Kasumi-1 (cell line): Measurements from ENCODE around the gene APOLD1.
"Not testable (repeated sequence)": the region's sequence is repeated elsewhere in the genome, so short reads cannot be mapped to it uniquely, and the experiment has no call there.

Experiments used
- DNase-seq, 2 experiments: peaks; one replicate each; lab custom pipeline; 2025; lab: John Stamatoyannopoulos, UW

The APOLD1 gene

DNA sequence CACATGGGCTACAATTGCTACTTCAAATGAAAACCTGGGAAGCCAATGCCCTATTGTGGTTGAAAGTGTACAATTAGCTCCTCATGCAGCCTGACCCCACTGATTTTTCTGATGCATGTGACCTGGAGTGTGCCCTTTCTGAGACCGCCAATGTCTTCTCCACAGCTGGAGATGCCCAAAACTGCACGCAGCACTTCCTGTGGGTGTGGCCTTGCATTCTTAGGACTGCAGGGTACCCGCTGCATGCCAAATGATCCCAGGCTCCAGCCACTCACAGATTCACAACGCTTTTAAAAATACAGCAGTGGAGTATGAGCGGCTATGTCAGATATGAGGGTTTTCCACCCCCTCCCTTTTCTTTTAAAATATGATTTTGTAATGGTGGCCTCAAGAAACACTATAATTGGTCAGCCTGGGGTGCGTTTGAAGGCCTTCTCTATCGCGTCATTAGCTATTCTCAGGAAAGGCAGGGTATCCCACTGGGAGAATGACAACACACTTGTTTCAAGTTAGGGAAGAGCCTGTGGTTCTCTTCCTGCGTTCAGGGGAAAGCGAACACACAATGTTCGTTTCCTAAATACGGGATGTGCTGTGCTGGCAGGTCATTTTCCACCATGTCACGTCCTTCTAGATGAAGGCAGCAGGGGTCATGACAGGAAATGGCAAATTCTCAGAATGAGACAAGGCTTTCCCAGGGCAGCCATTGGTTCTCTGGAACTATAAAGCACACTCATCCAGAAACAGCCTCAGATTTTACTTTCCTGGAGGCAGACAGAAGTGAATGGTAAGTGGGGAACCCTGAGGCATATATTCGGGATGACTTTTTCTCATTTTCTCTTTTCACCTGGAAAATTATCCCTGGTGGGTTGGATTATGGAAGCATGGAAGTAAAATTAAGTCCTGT, at the start of gene APOLD1:
TSS of gene APOLD1 (plus strand) at position 749 of the 904 bp plus-strand sequence. CDS start at position 782, 33 bp downstream.
- no peak for DNase-seq

GRCh38 chr12:12736759-12737676, 48.4 kb upstream of the APOLD1 start:
- peak; percentile 33 to 44 for DNase-seq

DNA sequence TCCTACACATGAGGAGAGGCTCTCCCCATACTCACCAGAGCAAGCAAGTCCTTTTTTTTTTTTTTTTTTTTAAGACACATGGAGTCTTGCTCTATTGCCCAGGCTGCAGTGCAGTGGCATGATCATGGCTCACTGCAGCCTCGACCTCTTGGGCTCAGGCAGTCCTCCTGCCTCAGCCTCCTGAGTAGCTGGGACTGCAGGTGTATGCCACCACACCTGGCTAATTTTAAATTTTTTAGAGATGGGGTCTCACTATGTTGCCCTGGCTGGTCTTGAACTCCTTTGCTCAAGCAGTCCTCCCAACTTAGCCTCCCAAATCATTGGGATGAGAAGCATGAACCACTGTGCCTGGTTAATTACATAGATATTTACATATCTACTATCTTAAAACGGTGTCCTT, 47.3 kb upstream of the APOLD1 start:
- DNase-seq, result not testable (repeated sequence)

DNA sequence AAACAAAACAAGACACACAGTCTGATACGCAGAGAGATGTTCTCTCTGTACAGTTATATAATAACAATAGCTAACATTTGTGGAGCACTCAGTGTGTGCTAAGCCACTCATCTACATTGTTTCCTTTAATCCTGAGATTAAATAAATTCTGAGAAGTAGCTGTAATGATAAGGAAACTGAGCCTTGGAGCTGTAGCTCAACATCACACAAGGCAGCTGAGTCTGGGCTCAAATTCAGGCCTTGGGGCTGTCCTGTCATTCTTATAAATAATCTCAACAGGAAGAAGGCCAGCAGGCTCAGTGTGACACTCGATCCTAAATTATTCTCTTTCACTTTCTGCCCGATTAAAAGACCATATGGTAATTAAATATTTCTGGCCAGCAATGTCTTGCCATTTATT, 43.8 kb upstream of the APOLD1 start:
- DNase-seq, result no peak

- DNase-seq, result no peak
Measured at GRCh38 chr12:12744546-12745305, 40.7 kb upstream of the APOLD1 start.

GRCh38 chr12:12745576-12746211, 39.8 kb upstream of the APOLD1 start:
- DNase-seq, result no peak

DNA sequence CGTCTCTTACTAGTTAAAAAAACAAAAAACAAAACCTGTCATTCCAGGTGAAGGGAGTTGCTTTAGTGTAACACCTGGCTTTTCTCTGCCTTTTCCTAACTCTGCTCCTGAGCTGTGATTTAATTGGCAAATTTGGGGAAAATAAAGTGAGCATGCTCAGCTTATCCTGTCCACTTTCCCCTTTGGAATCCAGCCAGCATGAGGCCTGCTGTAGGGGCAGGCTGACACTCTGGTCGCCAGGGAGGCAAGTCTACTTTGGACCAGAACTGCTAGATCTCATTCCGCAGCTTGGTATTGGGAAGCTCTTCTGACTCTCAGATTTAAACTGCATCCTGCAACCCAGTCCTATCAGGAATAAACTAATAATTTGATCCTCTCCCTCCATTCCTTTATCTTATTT, 38.2 kb upstream of the APOLD1 start:
- no peak for DNase-seq

GRCh38 chr12:12748044-12748443, 37.4 kb upstream of the APOLD1 start:
- no peak for DNase-seq

- DNase-seq, result no peak
Measured at GRCh38 chr12:12749433-12749832, 36.0 kb upstream of the APOLD1 start.

GRCh38 chr12:12755923-12756322, 29.5 kb upstream of the APOLD1 start:
- no peak for DNase-seq

DNA sequence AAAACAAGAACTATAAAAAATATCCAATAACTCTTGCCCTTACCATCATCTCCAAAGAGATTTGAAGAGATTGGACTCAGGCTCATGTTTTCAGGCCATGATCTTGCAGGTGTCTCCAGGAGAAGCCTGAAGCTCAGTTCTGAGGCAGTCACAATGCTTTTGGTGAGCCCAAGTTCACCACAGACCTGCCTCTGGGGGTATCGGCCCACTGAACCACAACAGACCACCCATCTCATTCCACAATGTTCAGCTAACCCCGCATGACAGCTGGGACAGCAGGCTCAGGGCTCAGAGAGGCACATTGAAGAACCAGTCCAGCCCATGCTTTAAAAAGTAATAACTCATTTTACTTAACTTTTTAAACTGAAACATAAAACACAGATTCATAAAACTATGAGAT, 28.3 kb upstream of the APOLD1 start:
- no peak for DNase-seq

DNA sequence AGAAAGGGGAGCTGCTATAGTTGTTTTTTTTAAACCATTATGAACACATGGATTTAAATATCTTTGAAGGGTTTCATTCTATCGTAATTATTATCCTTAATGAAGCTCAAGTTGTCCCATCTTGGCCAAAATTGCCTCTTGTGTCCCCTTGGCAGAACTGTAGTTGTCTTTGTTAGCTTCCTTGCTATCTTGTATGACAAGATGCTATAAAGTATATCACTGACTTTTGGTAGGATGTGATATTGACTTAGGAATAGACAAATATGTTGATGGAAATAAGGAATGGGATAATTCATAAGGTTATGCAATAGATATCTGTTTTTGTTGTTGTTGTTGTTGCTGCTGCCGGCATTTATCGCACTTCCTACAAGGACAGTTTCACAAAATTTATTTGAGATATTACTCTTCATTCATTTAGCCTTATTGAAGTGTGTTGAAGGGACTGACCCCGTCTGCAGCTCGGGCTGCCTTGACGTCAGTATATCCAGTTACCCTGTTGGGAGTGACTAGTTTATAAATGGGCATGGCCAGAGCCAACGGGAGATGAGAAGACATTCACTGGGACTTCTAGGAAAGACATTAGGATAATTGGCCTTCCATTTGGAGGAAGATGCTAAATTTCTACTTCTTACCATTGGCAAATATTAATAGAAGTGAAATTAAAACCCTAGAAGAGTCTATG, 26.1 kb upstream of the APOLD1 start:
- no peak for DNase-seq

DNA sequence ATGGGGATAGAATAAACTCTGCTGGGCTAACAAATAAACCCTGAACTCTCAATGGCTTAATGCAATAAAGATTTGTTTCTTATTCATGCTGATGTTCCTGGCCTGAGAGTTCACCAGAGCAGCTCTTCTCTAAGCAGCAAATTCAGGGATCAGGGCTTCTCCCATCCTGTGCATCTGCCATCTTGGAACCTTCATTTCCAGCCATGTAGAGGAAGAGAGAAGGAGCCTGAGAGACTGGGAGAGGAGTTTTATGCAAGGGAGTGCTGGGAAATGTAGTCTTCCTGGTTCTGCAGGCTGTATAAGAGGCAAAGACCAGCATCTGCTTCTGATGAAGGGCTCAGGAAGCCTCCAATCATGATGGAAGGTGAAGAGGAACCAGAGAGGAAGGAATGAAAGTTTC, 20.6 kb upstream of the APOLD1 start:
- DNase-seq, result no peak

DNA sequence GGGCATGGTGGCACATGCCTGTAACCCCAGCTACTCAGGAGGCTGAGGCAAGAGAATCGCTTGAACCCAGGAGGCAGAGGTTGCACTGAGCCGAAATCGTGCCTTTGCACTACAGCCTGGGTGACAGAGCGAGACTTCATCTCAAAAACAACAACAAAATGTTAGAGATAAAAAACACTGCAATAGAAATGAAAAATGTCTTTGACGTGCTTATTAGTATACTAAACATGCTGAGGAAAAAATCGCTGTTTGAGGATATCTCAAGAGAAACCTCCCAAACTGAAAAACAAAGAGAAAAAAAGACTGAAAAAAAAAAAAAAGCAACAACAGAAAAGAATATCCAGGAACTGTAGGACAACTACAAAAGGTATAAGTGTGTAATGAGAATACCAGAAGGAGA, 15.2 kb upstream of the APOLD1 start:
- DNase-seq, result no peak

DNA sequence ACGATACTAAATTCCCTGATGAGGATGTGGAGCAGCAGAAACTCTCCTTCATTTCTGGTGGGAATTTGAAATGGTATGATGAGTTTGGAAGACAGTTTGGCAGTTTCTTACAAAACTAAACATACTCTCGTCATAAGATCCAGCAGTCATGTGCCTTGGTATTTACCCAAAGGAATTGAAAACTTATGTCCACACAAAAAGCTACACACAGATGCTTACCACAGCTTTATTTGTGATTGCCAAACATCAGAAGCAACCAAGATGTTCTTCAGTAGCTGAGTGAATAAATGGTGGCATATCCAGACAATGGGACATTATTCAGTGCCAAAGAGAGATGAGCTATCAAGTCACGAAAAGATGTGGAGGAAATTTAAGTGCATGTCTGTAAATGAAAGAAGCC, 10.7 kb upstream of the APOLD1 start:
- no peak for DNase-seq

- no peak for DNase-seq
Measured at GRCh38 chr12:12776261-12776660, 9.2 kb upstream of the APOLD1 start.

- DNase-seq, result no peak
Measured at GRCh38 chr12:12777092-12777491, 8.4 kb upstream of the APOLD1 start.

DNA sequence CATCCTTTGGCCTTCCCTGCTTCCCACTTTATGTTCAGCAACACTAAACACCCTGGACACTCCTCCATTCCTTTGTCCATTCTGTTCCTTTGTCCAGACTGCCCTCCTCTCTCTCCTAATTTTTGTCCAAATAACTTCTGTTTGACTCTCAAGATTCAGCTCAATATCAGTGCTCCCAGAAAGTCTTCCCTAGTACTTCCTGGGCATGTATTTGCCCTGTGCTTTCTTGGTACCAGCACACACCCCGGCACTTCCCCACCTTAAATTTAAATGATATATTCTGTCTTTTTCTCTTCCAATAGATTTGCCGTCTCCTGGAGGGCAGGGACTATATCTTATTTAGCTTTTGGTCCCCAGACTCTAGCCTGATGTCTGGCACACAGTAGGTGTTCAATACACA, 6.5 kb upstream of the APOLD1 start:
- no peak for DNase-seq

DNA sequence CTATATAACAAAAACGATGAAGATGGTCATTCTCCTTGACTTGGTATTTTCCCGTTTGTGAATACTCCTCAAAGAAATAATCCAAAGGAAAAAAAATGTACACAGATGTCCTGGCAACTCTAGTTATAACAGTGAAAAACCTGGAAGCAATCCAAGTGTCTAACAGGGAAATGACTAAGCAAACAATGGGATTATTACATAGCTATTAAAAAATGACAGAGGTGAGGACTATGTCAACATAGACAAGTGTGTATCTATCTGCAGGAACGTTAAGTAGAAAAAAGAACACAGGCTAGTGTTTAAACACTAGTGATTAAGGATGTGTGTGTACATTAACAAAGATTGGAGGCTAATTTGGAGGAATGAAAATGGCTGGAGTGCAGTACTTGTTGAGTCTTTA, 5.9 kb upstream of the APOLD1 start:
- DNase-seq, result no peak

DNA sequence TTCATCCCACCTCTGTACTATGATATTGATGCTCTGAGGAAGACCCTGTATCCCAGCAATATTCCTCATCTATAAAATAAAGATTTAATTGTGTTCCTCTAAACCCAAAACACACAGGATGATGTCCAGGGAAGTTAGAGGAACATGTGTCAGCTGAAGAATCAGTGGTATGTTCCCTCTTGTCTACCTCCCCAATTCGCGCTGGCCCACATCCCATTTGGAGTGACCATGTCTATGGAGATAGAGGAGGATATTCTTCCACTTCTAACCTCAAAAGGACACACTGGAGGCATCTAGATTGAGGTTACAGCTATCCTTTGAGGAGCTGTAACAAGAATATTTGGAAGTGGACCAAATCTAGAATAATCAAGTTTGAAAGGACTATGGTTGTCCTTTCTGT, 1.3 kb upstream of the APOLD1 start:
- DNase-seq, result no peak

DNA sequence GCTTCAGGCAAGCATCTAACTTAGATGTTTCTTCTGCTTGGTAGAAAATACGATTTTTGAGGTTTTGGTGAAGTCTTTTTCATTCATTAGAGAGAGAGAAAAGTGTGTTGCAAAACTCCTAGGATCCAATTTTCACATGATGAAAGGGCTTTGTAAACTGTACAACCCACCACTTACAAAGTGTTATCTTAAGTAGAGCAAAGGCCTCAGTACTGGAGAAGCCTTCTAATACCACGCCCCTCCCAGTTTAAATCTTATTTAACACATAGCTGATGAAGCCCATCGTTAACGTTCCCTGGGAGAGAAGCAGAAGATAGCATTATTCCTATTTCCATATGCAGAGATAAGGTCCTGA, 869 bp downstream of the APOLD1 start:
- peak in 1 of 2 experiments; percentile 21 for DNase-seq
